ENCODE results near the gene HSPA12A.

DNA sequence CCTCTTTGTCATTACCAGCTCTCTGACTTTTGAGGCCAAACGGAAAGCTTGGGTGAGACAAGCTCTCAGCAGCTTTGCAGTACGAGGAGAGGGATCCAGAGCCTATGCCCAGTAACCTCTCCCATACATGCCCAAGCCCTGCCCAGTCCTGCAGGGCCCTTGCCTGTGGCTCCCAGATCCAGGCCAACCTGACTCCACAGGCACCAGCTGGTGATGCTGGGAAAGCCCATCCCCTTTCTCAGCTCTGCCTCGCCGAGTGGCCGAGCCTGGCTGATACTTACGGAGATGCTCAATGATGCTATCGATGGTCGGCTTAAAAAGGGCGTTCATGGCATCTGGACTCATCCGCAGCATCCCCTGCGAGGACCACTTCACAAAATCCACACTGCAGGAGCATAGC, 66.2 kb downstream of the HSPA12A start:
- TF ChIP-seq, protein P1, sequence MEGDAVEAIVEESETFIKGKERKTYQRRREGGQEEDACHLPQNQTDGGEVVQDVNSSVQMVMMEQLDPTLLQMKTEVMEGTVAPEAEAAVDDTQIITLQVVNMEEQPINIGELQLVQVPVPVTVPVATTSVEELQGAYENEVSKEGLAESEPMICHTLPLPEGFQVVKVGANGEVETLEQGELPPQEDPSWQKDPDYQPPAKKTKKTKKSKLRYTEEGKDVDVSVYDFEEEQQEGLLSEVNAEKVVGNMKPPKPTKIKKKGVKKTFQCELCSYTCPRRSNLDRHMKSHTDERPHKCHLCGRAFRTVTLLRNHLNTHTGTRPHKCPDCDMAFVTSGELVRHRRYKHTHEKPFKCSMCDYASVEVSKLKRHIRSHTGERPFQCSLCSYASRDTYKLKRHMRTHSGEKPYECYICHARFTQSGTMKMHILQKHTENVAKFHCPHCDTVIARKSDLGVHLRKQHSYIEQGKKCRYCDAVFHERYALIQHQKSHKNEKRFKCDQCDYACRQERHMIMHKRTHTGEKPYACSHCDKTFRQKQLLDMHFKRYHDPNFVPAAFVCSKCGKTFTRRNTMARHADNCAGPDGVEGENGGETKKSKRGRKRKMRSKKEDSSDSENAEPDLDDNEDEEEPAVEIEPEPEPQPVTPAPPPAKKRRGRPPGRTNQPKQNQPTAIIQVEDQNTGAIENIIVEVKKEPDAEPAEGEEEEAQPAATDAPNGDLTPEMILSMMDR (IDR thresholded peaks at IDR 0.05; ENCODE audit: insufficient read depth, low read depth, low read length), result no peak
- no peak for TF ChIP-seq EZH2 (IDR thresholded peaks at IDR 0.05; ENCODE audit: insufficient read depth, low read length)
